Measurements from ENCODE around the gene PAK1IP1. TPM values are rescaled to one million over a fixed set of nuclear protein-coding genes. Genes with fewer than 3 reads are reported as not detected.
"Not testable (repeated sequence)": the region's sequence is repeated elsewhere in the genome, so short reads cannot be mapped to it uniquely, and the experiment has no call there.

The PAK1IP1 gene
- total RNA-seq, 2 donors from 2014 or later = 2.1 to 8.6 TPM

GRCh38 chr6:10719964-10720264 lies 25.1 kb downstream of the PAK1IP1 start:
- intact Hi-C loops (cut with DNase I) = no loop called here
- 31 to 42% methylated on average over 3 to 18 of the region's 21 CpGs for WGBS, 2 donors
- no peaks in the 10 kb centered on the region for H3K27me3 ChIP-seq
- H3K36me3 ChIP-seq (replicated peaks in 1 of 2; ENCODE audit: insufficient read depth in 1 of 2, low read depth in 2 of 2) = no peaks in the 10 kb centered on the region
- H3K9me3 ChIP-seq = no peaks in the 10 kb centered on the region
- no peak for TF ChIP-seq POLR2A (IDR thresholded peaks at IDR 0.05)
- TF ChIP-seq CTCF (IDR thresholded peaks at IDR 0.05) = no peak
- ATAC-seq = no peak
- peaks cover 20% of the 10 kb centered on the region for H3K4me1 ChIP-seq
- peak overlapping the region in 1 of 2 donors; percentile 21 for H3K4me3 ChIP-seq
- H3K27ac ChIP-seq = peak overlapping the region in 3 of 4 donors; percentile 54 to 77 (median 70)
- DNase-seq = no peak

- intact Hi-C loops (cut with DNase I) = no loop called here
- H3K36me3 ChIP-seq (replicated peaks in 1 of 2; ENCODE audit: insufficient read depth in 1 of 2, low read depth in 2 of 2) = no peaks in the 10 kb centered on the region
- 31 to 83% methylated on average over 6 to 48 of the region's 49 CpGs for WGBS, 2 donors
- peak overlapping the region in 1 of 2 donors; percentile 21 for H3K4me3 ChIP-seq
- DNase-seq (peak; percentile 26 to 49 (median 34)), ATAC-seq (no peak)
- H3K9me3 ChIP-seq = no peaks in the 10 kb centered on the region
- no peaks in the 10 kb centered on the region for H3K27me3 ChIP-seq
- peak overlapping the region in 3 of 4 donors; percentile 54 to 77 (median 70) for H3K27ac ChIP-seq
- TF ChIP-seq POLR2A (IDR thresholded peaks at IDR 0.05) = peak in 2 of 3 donors; percentile 57 to 58
- no peak for TF ChIP-seq CTCF (IDR thresholded peaks at IDR 0.05)
- peaks cover 23% of the 10 kb centered on the region for H3K4me1 ChIP-seq
These were observed 25.6 kb downstream of the PAK1IP1 start for GRCh38 chr6:10720265-10720959.

GRCh38 chr6:10720960-10721849 lies 26.4 kb downstream of the PAK1IP1 start:
- peaks cover 23% of the 10 kb centered on the region for H3K4me1 ChIP-seq
- H3K9me3 ChIP-seq; ATAC-seq; intact Hi-C loops (cut with DNase I); H3K36me3 ChIP-seq (replicated peaks in 1 of 2; ENCODE audit: insufficient read depth in 1 of 2, low read depth in 2 of 2); H3K27me3 ChIP-seq: not testable (repeated sequence)
- WGBS, 2 donors = 67 to 69% methylated on average over 14 to 17 of the region's 17 CpGs
- H3K4me3 ChIP-seq = peak overlapping the region in 1 of 2 donors; percentile 21
- DNase-seq = peak; percentile 16 to 27 (median 17)
- peak overlapping the region; percentile 53 to 77 (median 62) for H3K27ac ChIP-seq

- 81 to 82% methylated on average over 11 of the region's 11 CpGs for WGBS, 2 donors
- intact Hi-C loops (cut with DNase I) = no loop called here
- Histone ChIP-seq H3K9me3 (no peaks in the 10 kb centered on the region), H3K4me1 (peaks cover 23% of the 10 kb centered on the region), H3K27me3 (no peaks in the 10 kb centered on the region), H3K27ac (peak overlapping the region; percentile 75 to 85 (median 80)), H3K4me3 (no peak overlapping the region), H3K36me3 (replicated peaks in 1 of 2; ENCODE audit: insufficient read depth in 1 of 2, low read depth in 2 of 2) (no peaks in the 10 kb centered on the region)
- no peak for TF ChIP-seq POLR2A (IDR thresholded peaks at IDR 0.05)
- no peak for TF ChIP-seq CTCF (IDR thresholded peaks at IDR 0.05)
- ATAC-seq (no peak), DNase-seq (no peak)
These were observed 27.2 kb downstream of the PAK1IP1 start for GRCh38 chr6:10721850-10722569.

GRCh38 chr6:10722570-10722819 lies 27.7 kb downstream of the PAK1IP1 start:
- Histone ChIP-seq H3K9me3 (no peaks in the 10 kb centered on the region), H3K4me1 (peaks cover 23% of the 10 kb centered on the region), H3K36me3 (replicated peaks in 1 of 2; ENCODE audit: insufficient read depth in 1 of 2, low read depth in 2 of 2) (no peaks in the 10 kb centered on the region), H3K27ac (peak overlapping the region; percentile 75 to 85 (median 80)), H3K4me3 (no peak overlapping the region), H3K27me3 (no peaks in the 10 kb centered on the region)
- 0 to 2% methylated on average over 3 to 6 of the region's 6 CpGs for WGBS, 2 donors
- intact Hi-C loops (cut with DNase I) = no loop called here
- DNase-seq = no peak
- TF ChIP-seq POLR2A (IDR thresholded peaks at IDR 0.05) (no peak), CTCF (IDR thresholded peaks at IDR 0.05) (no peak)
- ATAC-seq = no peak
